K562 (cell line): Measurements from ENCODE around the gene PDE11A. TPM values are rescaled to one million over a fixed set of nuclear protein-coding genes. Genes with fewer than 3 reads are reported as not detected.
A peak's percentile ranks its signal among the peaks of the same experiment; 100 is the strongest.

Experiments
- ATF3 ChIP-seq, 2 experiments: fragments of 450-650 bp in 1 of 2; sonication (generic) in 1 of 2; formaldehyde crosslinking in 1 of 2; IDR thresholded peaks in 1 of 2; conservative IDR thresholded peaks in 1 of 2; 2 replicates each; pipeline versions ENCODE4 v1.6.1 to v1.8.1; 2016 to 2023; ENCODE audit warnings: mild to moderate bottlenecking in 2 of 2, moderate library complexity in 2 of 2, inconsistent platforms in 1 of 2, missing genetic modification reagents in 1 of 2
- BCL6 ChIP-seq: fragments of 250-450 bp; sonication (Bioruptor Pico); IDR thresholded peaks from 2 replicates; pipeline ENCODE4 v1.4.0; 2020
- BCOR ChIP-seq: fragments of 450-650 bp; IDR thresholded peaks from 2 replicates; pipeline ENCODE4 v1.6.1; 2016
- BRD4 ChIP-seq: fragments of 200-600 bp; sonication (generic); IDR thresholded peaks from 2 replicates; pipeline ENCODE4 v1.6.1; 2017; ENCODE audit warnings: inconsistent platforms
- CBX8 ChIP-seq: fragments of 200-600 bp; sonication (generic); IDR thresholded peaks from 2 replicates; pipeline ENCODE4 v1.6.1; 2012; ENCODE audit warnings: borderline replicate concordance, mixed run types, low read depth, mild to moderate bottlenecking, moderate library complexity, mixed read lengths, low read length, control low read depth, inconsistent platforms; ENCODE audit not compliant: poor library complexity, severe bottlenecking; ENCODE audit errors: extremely low read depth
- DNMT1 ChIP-seq: fragments of 450-650 bp; IDR thresholded peaks from 2 replicates; pipeline ENCODE4 v1.6.1; 2016; ENCODE audit warnings: antibody characterized with exemption, mild to moderate bottlenecking
- E2F3 ChIP-seq: fragments of 250-450 bp; sonication (Bioruptor Pico); IDR thresholded peaks from 2 replicates; pipeline ENCODE4 v1.4.0; 2020; ENCODE audit warnings: mild to moderate bottlenecking
- HNRNPH1 ChIP-seq: fragments of 200-400 bp; formaldehyde crosslinking; optimal IDR thresholded peaks from 2 replicates; pipeline ENCODE3; 2017; ENCODE audit warnings: low read depth, mild to moderate bottlenecking, low read length, moderate library complexity
- IFI16 ChIP-seq: fragments of 250-450 bp; sonication (Bioruptor Pico); IDR thresholded peaks from 2 replicates; pipeline ENCODE4 v2.1.2; 2022; ENCODE audit warnings: mild to moderate bottlenecking, inconsistent platforms
- KAT7 ChIP-seq: sonication (generic); formaldehyde crosslinking; IDR thresholded peaks from 2 replicates; pipeline ENCODE4 v1.8.0; 2022; ENCODE audit warnings: missing genetic modification reagents, mild to moderate bottlenecking, borderline replicate concordance
- PCBP2 ChIP-seq: fragments of 200-400 bp; formaldehyde crosslinking; IDR thresholded peaks from 2 replicates; pipeline ENCODE4 v1.6.1; 2018; ENCODE audit warnings: low read length, low read depth, mild to moderate bottlenecking, moderate library complexity; ENCODE audit not compliant: poor library complexity, severe bottlenecking
- PTTG1 ChIP-seq: fragments of 450-650 bp; IDR thresholded peaks from 2 replicates; pipeline ENCODE4 v1.6.1; 2016; ENCODE audit warnings: low read depth, mild to moderate bottlenecking, missing genetic modification characterization, missing compliant biosample characterization
- RNF219 ChIP-seq: fragments of 250-450 bp; sonication (Bioruptor Pico); IDR thresholded peaks from 2 replicates; pipeline ENCODE4 v1.5.0; 2022; ENCODE audit warnings: mild to moderate bottlenecking
- TRIM25 ChIP-seq: fragments of 450-650 bp; IDR thresholded peaks from 2 replicates; pipeline ENCODE4 v1.7.0; 2016; ENCODE audit warnings: borderline replicate concordance
- USF1 ChIP-seq: sonication (generic); formaldehyde crosslinking; IDR thresholded peaks from 2 replicates; pipeline ENCODE4 v1.9.0; 2022; ENCODE audit warnings: mild to moderate bottlenecking, missing genetic modification reagents
- YY1 ChIP-seq, 3 experiments: IDR thresholded peaks; 2 replicates each; pipeline ENCODE4 v1.6.1; 2011; ENCODE audit warnings: low read length in 2 of 3, mild to moderate bottlenecking in 2 of 3, moderate library complexity in 2 of 3, borderline replicate concordance in 1 of 3, control low read depth in 1 of 3, low read depth in 1 of 3; ENCODE audit not compliant: insufficient read depth in 3 of 3, insufficient replicate concordance in 2 of 3, control insufficient read depth in 1 of 3, insufficient read length in 1 of 3; ENCODE audit errors: extremely low read depth in 1 of 3
- ZNF23 ChIP-seq: fragments of 250-450 bp; sonication (Bioruptor Pico); IDR thresholded peaks from 2 replicates; pipeline ENCODE4 v1.4.0; 2020; ENCODE audit warnings: mild to moderate bottlenecking
- ZNF274 ChIP-seq: IDR thresholded peaks from 2 replicates; pipeline ENCODE4 v1.6.1; 2011; ENCODE audit warnings: low read depth, mild to moderate bottlenecking, low read length, moderate library complexity, borderline replicate concordance
- polyA plus RNA-seq, 8 experiments: library from polyadenylated mRNA; depleted of rRNA in 4 of 8; stranded (reverse) in 5 of 8; unstranded in 3 of 8; fragments of >200 nt; fragmentation: Nextera tagmentation in 2 of 8; fragmentation: Illumina TruSeq in 1 of 8; extraction: Ambion mirVana in 2 of 8; extraction: Trizol in 1 of 8; gene quantifications; 2 replicates each; pipeline versions ENCODE4 v1.2.1 to v1.2.3, GENCODE V29; 2011 to 2014; ENCODE audit warnings: inconsistent platforms in 1 of 8, missing spikeins in 1 of 8
- total RNA-seq, 7 experiments: library from RNA; depleted of rRNA in 6 of 7; stranded (reverse); fragments of >200 nt in 6 of 7; fragmentation: Illumina TruSeq in 2 of 7; extraction: Trizol in 2 of 7; gene quantifications; 2 replicates each; pipeline versions ENCODE4 v1.2.1 to v1.2.3, GENCODE V29; 2011 to 2021; ENCODE audit warnings: low replicate concordance in 1 of 7

Gene PDE11A
- total and polyA plus RNA-seq, 9 of the 15 experiments (the other 6 are each of a cell fraction or from before 2014, with no cell fraction given) = 3.2 to 22.1 (median 5.7) TPM

- TF ChIP-seq USF1 (CRISPR knock-in tag) (no peak), ZNF274 (no peak), HNRNPH1 (no peak), ATF3 (IDR thresholded peaks at IDR 0.05) (no peak), ATF3 (CRISPR knock-in tag; conservative IDR thresholded peaks at IDR 0.05) (0 out of 2 replicates have a peak, but pooled peaks have one; percentile 46), RNF219 (CRISPR knock-in tag) (no peak), PTTG1 (no peak), DNMT1 (no peak), YY1 (IDR thresholded peaks at IDR 0.05; ENCODE audit: borderline replicate concordance in 1 of 3, control insufficient read depth in 1 of 3, extremely low read depth in 1 of 3, insufficient read depth in 3 of 3, insufficient read length in 1 of 3, insufficient replicate concordance in 2 of 3, low read depth in 1 of 3, low read length in 2 of 3) (no peak), E2F3 (no peak), BRD4 (no peak), KAT7 (CRISPR knock-in tag) (no peak), CBX8 (no peak), TRIM25 (no peak), ZNF23 (CRISPR knock-in tag) (no peak), IFI16 (CRISPR knock-in tag) (no peak), PCBP2 (no peak), BCL6 (no peak), BCOR (no peak)
These were observed 308.9 kb downstream of the PDE11A start (continued) for GRCh38 chr2:177763531-177764265.
